Right cardiac atrium (tissue), 5 donors: Measurements from ENCODE around the gene PIK3R2. TPM values are rescaled to one million over a fixed set of nuclear protein-coding genes. Genes with fewer than 3 reads are reported as not detected.

Experiments used
- ATAC-seq, 2 donors: fragments of 200-7000 bp; cut with Tn5 transposase; one replicate each; pipeline versions ENCODE4 v1.8.0 to v1.9.1; 2020; ENCODE audit warnings: moderate library complexity in 2 of 2, mild to moderate bottlenecking in 1 of 2
- DNase-seq, 3 donors: peaks; one replicate each; pipeline ENCODE4 v3.0.0-alpha.2; 2020
- H3K27ac ChIP-seq: one replicate; pipeline ENCODE4 v1.5.1; 2013; ENCODE audit warnings: mild to moderate bottlenecking, low read length, control low read depth, moderate library complexity
- H3K27me3 ChIP-seq: one replicate; pipeline ENCODE4 v1.6.1; 2013; ENCODE audit not compliant: control insufficient read depth, insufficient read depth
- H3K4me1 ChIP-seq: one replicate; pipeline ENCODE4 v1.6.1; 2013; ENCODE audit warnings: low read length; ENCODE audit not compliant: control insufficient read depth, insufficient read depth
- H3K4me3 ChIP-seq: one replicate; pipeline ENCODE4 v1.5.1; 2013; ENCODE audit warnings: low read length, control low read depth
- H3K9me3 ChIP-seq: one replicate; pipeline ENCODE4 v1.6.1; 2013; ENCODE audit warnings: low read length; ENCODE audit not compliant: control insufficient read depth
- WGBS: extraction: QIAGEN DNeasy Blood & Tissue Kit; methylation state at CpG from one replicate; pipeline ENCODE4 v1.1.7; 2013; 5-methylcytosine and 5-hydroxymethylcytosine counted together
- intact Hi-C, 4 donors: fragments of 100-400 bp; cut with DNase I; formaldehyde crosslinking; loops; one replicate each; pipeline versions ENCODE4 v1.11.0 to v1.14.0; 2022 to 2023
- polyA plus RNA-seq: library from polyadenylated mRNA; stranded (reverse); fragments of 200-250 nt; gene quantifications from one replicate; pipeline ENCODE4 v1.2.3, GENCODE V29; 2013
- total RNA-seq, 4 donors: library from RNA; stranded (reverse); fragmentation: NEBNext Ultra II Directional; extraction: Animal tissue kit (Norgen Biotek cat#: 25700); gene quantifications; one replicate each; pipeline ENCODE4 v1.2.1, GENCODE V29; 2021
- donor health status: healthy with polysubstance abuse.
- donor health status: DM: no; HTN: yes; CAD: no.
- donor health status: DM: no; HTN: no; CAD: no.
- donor health status: DM: no; HTN: yes; CAD: no; lungs with severe emphysema.
- donor health status: DM: yes; HTN: yes; CAD: no.

PIK3R2 gene
- total and polyA plus RNA-seq, 5 donors = 7.1 to 30.1 (median 24.9) TPM

DNA sequence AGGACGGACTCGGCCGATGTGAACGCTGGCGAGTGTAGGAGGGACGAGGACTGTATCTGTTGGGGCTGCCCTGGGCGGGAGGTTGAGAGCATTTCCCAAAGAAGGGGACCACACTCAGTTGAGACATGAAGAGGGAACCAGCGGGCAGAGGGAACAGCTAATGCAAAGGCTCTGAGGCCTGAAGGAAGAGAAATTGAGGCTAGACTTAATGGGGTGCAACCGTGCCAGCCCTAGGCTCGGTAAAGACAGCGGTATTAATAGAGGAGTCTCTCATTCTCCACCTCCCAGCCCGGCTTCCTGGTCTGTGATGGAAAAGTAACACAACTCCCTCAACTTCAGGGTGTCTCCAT, 41.2 kb downstream of the PIK3R2 start:
- Histone ChIP-seq H3K9me3 (no peaks in the 10 kb centered on the region), H3K4me1 (no peaks in the 10 kb centered on the region), H3K4me3 (no peak overlapping the region), H3K27ac (no peak overlapping the region), H3K27me3 (no peaks in the 10 kb centered on the region)
- DNase-seq (peak in 1 of 3 donors; percentile 43), ATAC-seq (no peak)
- intact Hi-C loops = no loop called here
- 51% methylated on average over 12 of the region's 12 CpGs for WGBS

GRCh38 chr19:18194554-18195238, 41.7 kb downstream of the PIK3R2 start:
- H3K4me1 ChIP-seq = no peaks in the 10 kb centered on the region
- H3K4me3 ChIP-seq = no peak overlapping the region
- ATAC-seq = peak in 1 of 2 donors; percentile 2
- no peaks in the 10 kb centered on the region for H3K27me3 ChIP-seq
- WGBS = 34% methylated on average over 27 of the region's 27 CpGs
- peak; percentile 46 to 76 (median 75) for DNase-seq
- no peak overlapping the region for H3K27ac ChIP-seq
- H3K9me3 ChIP-seq = no peaks in the 10 kb centered on the region
- intact Hi-C loops = no loop called here

DNA sequence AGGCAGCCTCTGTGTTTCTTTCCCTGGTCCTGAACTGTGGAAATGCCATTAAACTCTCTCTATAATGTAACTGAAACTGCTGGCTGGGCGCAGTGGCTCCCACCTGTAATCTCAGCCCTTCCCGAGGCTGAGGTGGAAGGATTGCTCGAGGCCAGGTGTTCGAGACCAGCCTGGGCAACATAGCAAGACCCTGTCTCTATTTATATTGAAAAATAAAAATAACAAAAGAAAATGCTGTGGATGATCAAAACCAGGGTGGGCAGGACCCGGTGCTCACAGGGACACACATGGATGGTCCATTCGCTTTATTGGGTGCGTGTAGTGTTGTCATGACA, 43.5 kb downstream of the PIK3R2 start:
- ATAC-seq (no peak), DNase-seq (no peak)
- Histone ChIP-seq H3K27me3 (no peaks in the 10 kb centered on the region), H3K9me3 (no peaks in the 10 kb centered on the region), H3K4me3 (no peak overlapping the region), H3K27ac (no peak overlapping the region), H3K4me1 (no peaks in the 10 kb centered on the region)
- 85% methylated on average over 7 of the region's 7 CpGs for WGBS
- intact Hi-C loops = no loop called here

DNA sequence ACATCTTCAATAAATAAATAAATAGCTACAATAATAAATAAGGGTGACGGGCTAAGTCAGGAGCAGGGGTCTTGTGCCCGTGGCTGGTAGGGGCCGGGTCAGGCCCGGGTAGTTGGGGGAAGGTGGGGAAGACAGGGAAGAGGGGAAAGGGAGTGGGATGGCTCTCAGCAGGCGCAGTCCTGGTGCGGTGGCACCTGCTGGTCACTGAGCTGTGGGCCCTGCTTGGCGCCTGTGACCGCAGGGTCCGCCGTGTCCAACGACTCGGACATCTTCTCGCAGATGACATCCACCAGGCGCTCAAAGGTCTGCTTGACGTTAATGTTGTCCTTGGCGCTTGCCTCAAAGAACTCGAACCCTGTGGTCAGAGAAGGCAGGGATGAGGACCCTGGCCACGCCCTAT, 44.3 kb downstream of the PIK3R2 start:
- no peaks in the 10 kb centered on the region for H3K27me3 ChIP-seq
- no peak overlapping the region for H3K27ac ChIP-seq
- no peaks in the 10 kb centered on the region for H3K4me1 ChIP-seq
- WGBS = 92% methylated on average over 18 of the region's 18 CpGs
- no peaks in the 10 kb centered on the region for H3K9me3 ChIP-seq
- ATAC-seq (no peak), DNase-seq (peak in 1 of 3 donors; percentile 48)
- intact Hi-C loops = no loop called here
- no peak overlapping the region for H3K4me3 ChIP-seq

GRCh38 chr19:18197941-18198340, 45.0 kb downstream of the PIK3R2 start:
- peak in 1 of 3 donors; percentile 28 for DNase-seq
- intact Hi-C loops = no loop called here
- no peak overlapping the region for H3K4me3 ChIP-seq
- H3K27me3 ChIP-seq = no peaks in the 10 kb centered on the region
- ATAC-seq = no peak
- peaks cover 2% of the 10 kb centered on the region for H3K4me1 ChIP-seq
- 63% methylated on average over 6 of the region's 6 CpGs for WGBS
- H3K27ac ChIP-seq = no peak overlapping the region
- H3K9me3 ChIP-seq = no peaks in the 10 kb centered on the region

GRCh38 chr19:18198374-18198773, 45.4 kb downstream of the PIK3R2 start:
- H3K4me3 ChIP-seq = no peak overlapping the region
- DNase-seq (peak in 1 of 3 donors; percentile 9), ATAC-seq (no peak)
- H3K27ac ChIP-seq = no peak overlapping the region
- intact Hi-C loops = no loop called here
- 91% methylated on average over 6 of the region's 6 CpGs for WGBS
- peaks cover 5% of the 10 kb centered on the region for H3K4me1 ChIP-seq
- H3K9me3 ChIP-seq = no peaks in the 10 kb centered on the region
- H3K27me3 ChIP-seq = no peaks in the 10 kb centered on the region

DNA sequence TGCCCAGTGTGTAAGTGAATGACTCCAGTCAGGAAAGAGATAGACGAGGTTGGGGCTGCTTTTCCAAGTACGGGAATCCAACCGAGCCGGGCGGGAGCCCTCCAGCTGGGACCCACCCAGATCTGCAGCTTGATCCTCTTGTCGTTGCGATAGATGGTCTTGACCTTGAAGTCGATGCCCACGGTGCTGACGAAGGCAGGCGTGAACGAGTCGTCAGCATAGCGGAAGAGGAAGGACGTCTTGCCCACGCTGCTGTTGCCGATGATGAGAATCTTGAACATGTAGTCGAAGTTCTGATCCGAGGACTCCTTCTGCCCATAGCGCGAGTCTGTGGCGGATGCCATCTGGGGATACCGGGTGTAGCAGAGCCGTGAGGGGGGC, 49.4 kb downstream of the PIK3R2 start:
- H3K9me3 ChIP-seq = no peaks in the 10 kb centered on the region
- no peak for ATAC-seq
- intact Hi-C loops = loop anchor here in 3 of 4 donors (10.0 kb wide), 2 partner anchors 122 to 212 kb away; partner anchors contain the start of genes SSBP4 (in 2 of the 3) and LSM4 (in 1 of the 3)
- no peak overlapping the region for H3K27ac ChIP-seq
- 78% methylated on average over 24 of the region's 24 CpGs for WGBS
- no peaks in the 10 kb centered on the region for H3K27me3 ChIP-seq
- DNase-seq = no peak
- H3K4me1 ChIP-seq = peaks cover 5% of the 10 kb centered on the region
- H3K4me3 ChIP-seq = no peak overlapping the region

DNA sequence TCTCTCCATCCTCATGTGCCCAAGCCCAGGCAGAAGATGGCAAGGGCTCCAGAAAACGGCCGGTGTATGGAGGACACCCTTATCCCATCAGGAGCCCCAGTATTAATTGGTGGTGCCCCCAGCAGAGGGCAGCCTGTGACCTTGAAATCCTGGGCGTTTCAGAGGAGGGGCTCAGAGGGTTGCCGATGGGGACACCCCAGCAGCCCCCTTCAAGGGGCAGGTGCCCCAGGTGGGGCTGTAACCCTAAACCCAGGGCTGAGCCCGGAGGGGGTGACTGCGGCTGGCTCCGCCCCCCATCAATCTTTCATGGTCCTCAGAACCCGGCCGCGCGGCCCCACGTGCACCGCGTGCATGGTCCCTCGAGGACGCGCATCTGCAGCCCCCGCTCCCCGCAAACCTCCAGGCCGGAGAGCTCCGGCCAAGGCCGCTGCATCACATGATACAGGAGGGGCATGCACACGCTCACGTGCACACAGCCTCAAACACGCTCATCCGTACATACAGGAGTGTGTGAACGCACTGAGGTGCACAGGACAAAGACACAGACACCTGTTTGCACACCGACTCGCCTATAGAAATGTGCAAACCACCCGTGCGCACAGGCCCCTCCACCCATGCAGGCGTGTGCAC, 49.9 kb downstream of the PIK3R2 start:
- WGBS = 8% methylated on average over 32 of the region's 32 CpGs
- DNase-seq = peak; percentile 42 to 81 (median 76)
- H3K4me1 ChIP-seq = peaks cover 5% of the 10 kb centered on the region

GRCh38 chr19:18203408-18203862, 50.5 kb downstream of the PIK3R2 start:
- peaks cover 5% of the 10 kb centered on the region for H3K4me1 ChIP-seq
- H3K4me3 ChIP-seq = peak overlapping the region; percentile 60
- intact Hi-C loops = loop anchor here in 3 of 4 donors (10.0 kb wide), 2 partner anchors 121 to 211 kb away; partner anchors contain the start of genes SSBP4 (in 2 of the 3) and LSM4 (in 1 of the 3)
- no peaks in the 10 kb centered on the region for H3K27me3 ChIP-seq
- DNase-seq (peak; percentile 55 to 89 (median 85)), ATAC-seq (peak; percentile 2 to 4)
- peak overlapping the region; percentile 45 for H3K27ac ChIP-seq
- no peaks in the 10 kb centered on the region for H3K9me3 ChIP-seq
- under 1% methylated on average over 38 of the region's 38 CpGs for WGBS

More for the DNA sequence above, 49.9 kb downstream of the PIK3R2 start:
- H3K9me3 ChIP-seq = no peaks in the 10 kb centered on the region
- H3K27me3 ChIP-seq = no peaks in the 10 kb centered on the region
- H3K4me3 ChIP-seq = peak overlapping the region; percentile 60
- intact Hi-C loops = loop anchor here in 3 of 4 donors (10.0 kb wide), 2 partner anchors 122 to 212 kb away; partner anchors contain the start of genes SSBP4 (in 2 of the 3) and LSM4 (in 1 of the 3)
- no peak for ATAC-seq
- H3K27ac ChIP-seq = no peak overlapping the region

DNA sequence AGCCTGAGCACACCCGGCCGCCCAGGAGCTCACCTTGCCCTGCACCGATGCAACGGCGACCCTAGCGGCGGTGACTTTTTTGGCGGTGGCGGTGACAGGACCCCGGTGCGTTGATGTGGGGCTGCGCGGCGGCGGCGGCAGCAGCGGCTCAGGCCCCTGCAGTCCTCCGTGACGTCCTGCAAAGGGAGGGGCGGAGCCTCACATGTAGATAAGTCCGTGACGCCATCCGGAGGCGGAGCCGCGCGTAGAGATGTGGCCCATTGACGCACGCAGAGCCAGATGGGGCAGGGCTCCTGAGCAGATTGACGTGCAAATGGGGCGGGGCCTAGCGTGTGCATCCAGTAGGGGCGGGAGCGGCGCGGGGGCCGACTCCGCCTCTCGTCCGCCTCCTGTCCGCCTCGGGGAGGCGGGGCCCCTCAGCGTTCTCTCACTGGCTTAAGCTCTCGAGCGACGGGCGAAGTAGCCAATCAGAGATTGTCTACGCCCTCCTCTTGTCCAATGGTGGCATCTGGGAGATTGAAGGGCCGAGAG, 51.0 kb downstream of the PIK3R2 start, which contains the start of gene RAB3A:
RAB3A (minus strand) TSS at position 180 of the 531 bp plus-strand sequence. CDS start 1,302 bp downstream, outside the sequence.
- DNase-seq = peak; percentile 100
- ATAC-seq = peak; percentile 96
- H3K4me3 ChIP-seq = peak within 1 kb of the TSS; percentile 71
- under 1% methylated on average over 50 of the region's 50 CpGs for WGBS
- peak within 1 kb of the TSS; percentile 95 for H3K27ac ChIP-seq
- H3K4me1 ChIP-seq = peaks cover 5% of the 10 kb centered on the region
- no peaks in the 10 kb centered on the region for H3K27me3 ChIP-seq
- intact Hi-C loops = loop anchor here in 3 of 4 donors (10.0 kb wide), 2 partner anchors 121 to 211 kb away; partner anchors contain the start of genes SSBP4 (in 2 of the 3) and LSM4 (in 1 of the 3)
- no peaks in the 10 kb centered on the region for H3K9me3 ChIP-seq
